Measurements from ENCODE around the gene FBXO24.
"Not testable (repeated sequence)": the region's sequence is repeated elsewhere in the genome, so short reads cannot be mapped to it uniquely, and the experiment has no call there.

The FBXO24 gene

GRCh38 chr7:100561491-100562194 lies 24.5 kb upstream of the FBXO24 start:
- no peak for FAIRE-seq

- no peak for FAIRE-seq
Observed at GRCh38 chr7:100562195-100563099, 23.7 kb upstream of the FBXO24 start.

DNA sequence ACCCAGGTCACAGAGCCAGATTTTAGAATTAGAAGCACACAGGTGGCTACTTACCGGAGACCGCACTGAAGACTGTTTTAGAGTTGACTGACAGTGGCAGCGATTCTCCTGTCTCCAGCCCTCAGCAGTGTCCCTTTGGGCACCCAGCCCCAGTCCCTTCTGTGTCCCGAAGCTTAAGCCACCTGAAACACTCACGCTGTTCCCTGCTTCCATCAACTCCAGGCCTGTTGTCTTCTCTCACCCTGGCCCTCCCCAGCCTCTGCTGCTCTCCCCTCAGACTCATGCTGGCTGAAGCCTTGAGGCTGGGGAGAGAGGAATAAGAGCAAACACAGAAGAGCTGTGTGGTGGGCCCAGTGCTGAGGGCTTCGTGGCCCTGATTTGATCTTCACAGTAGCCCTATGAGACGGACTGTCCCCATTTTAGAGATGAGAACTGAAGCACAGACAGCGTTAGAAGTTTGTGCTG lies 23.0 kb upstream of the FBXO24 start:
- no peak for FAIRE-seq

DNA sequence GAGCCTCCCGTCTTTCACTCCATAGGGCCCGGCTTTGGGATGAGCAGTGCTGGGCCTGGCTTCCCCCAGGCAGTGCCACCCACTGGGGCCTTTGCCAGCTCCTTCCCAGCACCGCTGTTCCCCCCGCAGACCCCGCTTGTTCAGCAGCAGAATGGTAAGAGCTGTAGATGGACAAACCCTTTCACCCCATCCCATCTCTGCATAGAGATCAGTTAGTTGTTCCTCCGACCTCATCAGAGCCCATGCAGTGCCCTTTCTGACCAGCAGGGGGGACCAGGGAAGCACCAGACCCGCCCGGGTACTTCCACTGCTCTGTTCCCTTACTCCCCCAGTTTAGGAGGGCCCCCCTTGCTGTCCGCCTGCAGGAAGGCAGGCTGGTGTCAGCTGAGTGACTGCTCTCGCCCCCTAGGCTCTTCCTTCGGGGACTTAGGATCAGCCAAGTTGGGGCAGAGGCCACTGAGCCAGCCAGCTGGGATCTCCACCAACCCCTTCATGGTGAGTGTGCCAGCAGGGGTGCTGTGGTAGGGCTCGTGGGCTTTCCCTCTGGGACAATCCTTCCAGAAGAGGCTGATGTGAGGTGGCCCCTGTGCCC lies 22.2 kb upstream of the FBXO24 start:
- FAIRE-seq = no peak

- FAIRE-seq = not testable (repeated sequence)
Observed at GRCh38 chr7:100564405-100564804, 21.7 kb upstream of the FBXO24 start.

DNA sequence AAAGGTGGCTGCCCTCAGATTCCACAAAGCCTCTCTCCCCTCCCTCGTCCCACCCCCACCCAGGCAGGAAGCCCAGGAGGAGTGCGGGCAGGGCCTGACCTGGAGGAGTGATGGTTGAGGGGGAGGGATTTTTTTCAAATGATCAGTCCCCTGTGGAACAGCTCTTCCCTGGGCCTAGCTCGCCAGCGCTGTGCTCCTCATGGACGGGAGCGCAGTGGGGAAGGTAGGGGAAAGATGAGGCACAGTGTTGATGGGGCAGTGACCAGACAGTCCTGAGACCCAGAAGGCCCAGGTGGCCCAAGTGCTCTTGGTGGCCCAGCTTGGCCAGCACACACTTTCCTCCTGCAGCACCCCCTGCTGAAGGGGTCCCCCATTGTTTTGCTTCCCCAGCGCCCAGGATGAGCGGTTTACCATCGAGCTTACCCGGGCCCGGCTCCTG lies 21.0 kb upstream of the FBXO24 start:
- FAIRE-seq = no peak

DNA sequence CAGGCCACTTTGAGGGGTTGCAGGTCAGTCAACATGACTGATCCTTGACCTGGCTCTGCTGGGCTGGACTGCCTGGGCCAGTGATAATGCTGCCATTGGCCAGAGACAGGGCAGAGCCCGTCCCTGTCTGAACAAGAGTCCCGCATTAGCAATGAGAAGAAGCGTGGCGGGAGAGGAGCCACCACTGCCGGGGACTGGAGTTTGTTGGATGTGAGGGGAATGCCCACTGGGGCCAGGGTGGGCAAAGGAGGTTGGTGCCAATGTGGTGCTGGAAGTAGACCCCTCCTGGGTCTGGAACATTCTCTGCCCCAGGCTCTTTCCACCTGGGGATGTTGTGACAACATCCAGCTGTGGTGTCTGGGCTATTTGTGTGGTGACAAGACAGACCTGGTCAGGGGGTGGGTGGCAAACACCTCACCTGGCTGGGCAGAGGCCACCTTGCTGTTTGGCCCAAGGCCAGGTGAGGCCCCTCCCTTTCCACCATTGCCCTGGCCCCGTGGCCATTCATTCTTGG lies 20.1 kb upstream of the FBXO24 start:
- FAIRE-seq = no peak

GRCh38 chr7:100567031-100567730 lies 18.9 kb upstream of the FBXO24 start:
- FAIRE-seq = no peak

DNA sequence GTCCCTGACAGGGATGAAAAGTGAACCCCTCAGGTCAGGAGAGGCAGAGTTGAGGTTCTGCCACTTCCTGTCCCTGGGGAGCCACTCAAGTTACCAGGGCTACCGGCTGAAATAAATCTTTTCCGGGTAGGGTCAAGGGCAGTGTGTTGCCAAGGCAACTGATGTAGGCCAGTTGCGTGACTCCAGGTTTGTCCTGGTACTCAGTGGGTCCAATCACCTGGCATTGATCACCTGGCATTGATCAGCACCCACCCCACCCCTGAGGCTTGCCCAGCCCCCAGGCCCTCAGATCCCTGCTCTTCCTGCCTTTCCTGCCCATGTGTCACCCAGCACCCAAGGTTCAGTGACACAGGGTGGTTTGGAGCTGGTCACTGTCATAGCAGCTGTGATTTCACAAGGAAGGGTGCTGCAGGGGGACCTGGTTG lies 18.4 kb upstream of the FBXO24 start:
- no peak for FAIRE-seq

DNA sequence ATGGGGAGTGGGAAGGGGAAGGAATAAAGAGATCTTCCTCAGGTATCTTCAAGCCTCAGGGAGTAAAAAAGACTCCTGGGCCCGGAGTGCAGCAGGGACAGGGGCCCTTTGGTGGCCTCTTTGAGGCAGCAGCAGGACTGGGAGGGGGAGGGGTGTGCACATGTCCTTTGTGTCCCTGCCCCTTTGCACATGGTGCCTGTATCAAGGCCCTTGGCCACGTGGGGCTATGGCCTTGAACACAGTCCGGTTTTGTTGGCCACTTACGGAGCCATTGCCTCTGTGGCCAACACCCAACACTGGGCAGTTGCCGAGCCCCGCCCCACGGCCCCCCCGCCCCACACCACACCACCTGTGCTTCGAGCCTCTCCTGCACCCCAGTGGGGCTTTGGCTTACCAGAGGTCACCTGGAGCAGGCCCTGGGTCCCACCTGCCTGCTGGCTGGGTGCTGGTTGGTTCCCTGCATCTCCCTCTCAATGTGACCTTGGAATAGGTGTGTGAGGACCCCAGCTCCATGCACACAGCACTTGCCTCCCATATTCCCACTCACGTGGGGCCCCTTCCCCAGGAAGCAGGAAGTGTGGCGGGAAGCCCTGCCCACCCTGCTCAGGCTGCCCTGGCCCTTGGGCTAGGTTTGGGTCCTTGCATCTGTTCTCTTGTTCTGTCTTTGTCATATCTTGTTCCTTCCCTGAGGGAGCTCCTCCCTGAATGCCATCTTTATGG lies 17.8 kb upstream of the FBXO24 start:
- no peak for FAIRE-seq

GRCh38 chr7:100568896-100569844 lies 17.0 kb upstream of the FBXO24 start:
- no peak for FAIRE-seq

DNA sequence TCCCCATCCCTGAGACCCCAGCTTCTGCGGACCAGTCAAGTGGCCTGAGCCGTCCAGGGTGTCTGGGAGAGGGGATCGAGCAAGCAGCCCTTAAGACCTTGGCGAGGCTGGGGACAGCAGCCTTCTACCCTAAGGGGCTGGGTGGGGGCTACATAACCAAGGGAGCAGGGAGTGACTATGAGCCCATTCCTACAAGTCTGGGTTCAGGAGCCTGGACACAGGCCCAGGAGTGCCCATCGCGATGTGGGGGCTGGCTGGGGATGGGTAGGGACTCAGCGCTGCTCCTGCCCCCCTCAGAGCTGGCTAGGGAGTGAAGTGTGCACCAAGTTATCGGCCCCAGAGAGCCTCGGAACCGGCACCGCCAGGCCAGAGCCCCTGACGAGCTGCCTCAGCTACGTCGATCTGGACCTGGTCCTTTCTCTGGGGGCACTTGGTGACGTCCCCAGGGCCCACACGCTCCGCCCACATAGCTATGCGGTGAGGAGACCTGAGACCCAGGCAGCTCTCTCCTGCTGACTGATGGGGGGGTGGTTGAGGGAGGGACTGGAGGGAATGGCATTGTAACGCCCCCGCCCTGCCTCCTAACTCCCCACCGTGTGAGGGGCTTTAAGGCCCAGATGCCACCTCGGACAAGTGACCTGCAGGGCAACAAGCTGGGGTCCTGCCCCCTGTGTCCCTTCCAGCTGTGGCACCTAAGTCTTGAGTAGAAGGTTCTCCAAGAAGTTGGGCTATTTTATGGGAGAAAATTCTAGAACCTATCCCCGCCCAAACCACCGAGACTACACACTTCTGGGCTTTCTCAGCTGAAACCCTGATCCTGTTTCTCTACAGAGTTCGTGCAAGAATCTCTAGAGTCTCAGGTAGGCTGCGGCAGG lies 14.9 kb upstream of the FBXO24 start:
- no peak for FAIRE-seq

DNA sequence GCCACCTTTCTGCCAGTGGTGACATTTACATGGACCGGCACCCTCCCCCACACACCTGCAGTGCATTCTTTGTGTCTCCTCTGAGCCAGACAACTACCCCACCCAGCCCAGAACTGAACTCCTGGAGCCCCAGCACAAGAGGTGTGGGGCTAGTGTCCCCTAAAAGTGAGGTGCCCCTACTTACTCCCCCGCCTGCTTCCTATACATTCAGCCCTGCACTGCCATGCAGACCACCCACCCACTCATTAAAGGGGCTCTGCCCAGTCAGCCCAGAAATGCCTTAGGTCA lies 14.4 kb upstream of the FBXO24 start:
- no peak for FAIRE-seq

- no peak for FAIRE-seq
Observed at GRCh38 chr7:100572281-100572948, 13.7 kb upstream of the FBXO24 start.

DNA sequence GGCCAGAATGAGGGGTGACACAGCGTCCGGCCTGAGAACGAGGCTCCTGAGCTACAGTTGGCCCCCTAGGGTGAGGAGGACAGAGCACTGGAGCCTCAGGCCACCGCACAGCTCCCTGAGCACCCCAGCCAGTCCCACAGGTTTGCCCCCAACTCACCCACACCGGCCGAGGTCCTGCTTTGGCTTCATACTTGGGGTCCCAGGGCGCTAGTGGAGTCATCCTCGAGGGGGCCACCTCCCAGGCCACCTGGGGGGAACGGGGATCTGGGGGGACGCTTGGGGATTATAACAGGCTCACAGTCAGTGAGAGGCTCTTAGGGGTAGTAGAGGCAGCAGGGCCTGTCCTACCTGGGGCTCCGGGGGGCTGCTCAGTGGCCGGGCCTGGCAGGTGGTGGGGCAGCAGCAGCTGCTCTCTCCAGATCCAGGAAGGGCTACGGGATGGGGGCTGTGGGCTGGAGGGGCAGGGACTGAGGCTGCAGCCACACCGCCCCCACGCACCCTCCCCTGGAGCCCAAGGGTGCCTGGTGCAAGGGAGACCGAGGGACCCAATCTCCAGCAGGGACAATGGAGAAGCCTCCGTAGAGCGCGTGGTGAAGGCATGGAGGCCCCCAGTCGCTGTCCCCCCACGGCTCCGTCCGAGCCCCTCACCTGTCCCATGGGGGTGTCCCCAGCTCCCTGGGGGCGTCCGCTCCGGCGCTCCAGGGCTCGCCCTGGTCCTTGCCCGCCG lies 13.0 kb upstream of the FBXO24 start:
- no peak for FAIRE-seq

DNA sequence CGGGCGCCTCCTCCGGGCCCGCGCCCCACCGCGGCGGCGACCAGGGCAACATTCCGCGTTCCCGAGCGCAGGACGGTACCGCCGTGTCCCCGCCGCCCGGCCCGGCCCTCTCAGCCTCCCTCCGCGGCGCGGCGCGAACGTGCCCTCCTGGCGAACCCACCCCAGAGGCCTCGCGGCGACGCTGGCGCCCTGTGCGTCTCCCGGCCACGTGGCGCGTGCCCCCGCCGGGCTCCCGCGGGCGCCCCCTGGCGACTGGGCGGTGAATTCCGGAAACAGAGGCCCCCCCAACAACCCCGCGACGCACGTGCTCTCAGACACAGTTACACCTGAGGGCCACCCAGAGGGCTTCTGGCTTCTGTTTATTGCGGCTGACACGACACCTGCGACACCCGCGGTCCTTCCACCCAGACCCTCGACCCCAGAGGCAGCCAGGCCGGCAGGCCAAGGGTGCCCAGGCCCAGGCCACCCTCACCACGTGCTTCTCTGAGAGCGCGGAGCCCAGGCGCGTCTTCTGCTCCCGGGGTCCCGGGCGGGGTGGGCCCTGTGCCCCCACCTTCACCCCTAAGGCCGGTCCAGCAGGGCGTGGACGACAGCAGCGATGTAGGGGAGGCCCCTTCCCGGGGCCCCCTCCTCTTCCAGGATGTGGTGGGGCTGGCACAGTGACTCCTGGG lies 12.3 kb upstream of the FBXO24 start, which contains the start of gene SAP25:
SAP25 (minus strand) TSS at position 210 of the 671 bp plus-strand sequence; CDS start at position 52, 158 bp downstream.
- FAIRE-seq = no peak

GRCh38 chr7:100574362-100575205 lies 11.5 kb upstream of the FBXO24 start:
- FAIRE-seq = no peak

Measured in islet of Langerhans (tissue), 1 donor.